K562 (cell line): Measurements from ENCODE around the gene MAD1L1. TPM values are rescaled to one million over a fixed set of nuclear protein-coding genes. Genes with fewer than 3 reads are reported as not detected.

ENCODE experiments used
- ATAC-seq: fragments of 200-7000 bp; cut with Tn5 transposase; 3 replicates; pipeline ENCODE4 v1.9.1; 2020; ENCODE audit warnings: moderate library complexity
- BruUV-seq: library from RNA; stranded (reverse); fragments of 400-500 nt; replicated peaks from 2 replicates; lab custom pipeline; 2021; lab: Mats Ljungman, UMichigan
- CTCF ChIA-PET: fragments of 300-600 bp; formaldehyde crosslinking; extraction: SDS; loops from one replicate; lab custom pipeline; 2021; ENCODE audit warnings: low intra/inter-chr PET ratio; lab: Yijun Ruan, JAX
- POLR2A ChIA-PET: fragments of 300-600, 350-650 bp; sonication (Branson Sonifier 250); formaldehyde crosslinking; extraction: SDS; loops from one replicate; lab custom pipeline; 2021; ENCODE audit warnings: antibody characterized with exemption, inconsistent platforms; lab: Yijun Ruan, JAX
- DNase-seq, 4 experiments: peaks; one replicate each; pipeline versions ENCODE4 v3.0.0 to v3.0.0-alpha.2; 2011 to 2018; ENCODE audit warnings: low spot score in 3 of 4, mixed read lengths in 3 of 4; ENCODE audit errors: extremely low read depth in 1 of 4
- FAIRE-seq: peaks from 2 replicates; lab custom pipeline; 2011; peaks lifted over from hg19 to GRCh38; lab: Jason Lieb, UNC
- H2AFZ ChIP-seq: 2 replicates; pipeline ENCODE4 v1.6.0; 2011; ENCODE audit warnings: low read depth, low read length, control low read depth, inconsistent platforms
- H3K27ac ChIP-seq: fragments of 200-600 bp; 3 replicates; pipeline ENCODE4 v1.8.0; 2011; ENCODE audit warnings: low read depth, mild to moderate bottlenecking, control low read depth, inconsistent platforms, low read length, moderate library complexity, mixed read lengths; ENCODE audit errors: extremely low read depth
- H3K27me3 ChIP-seq, 2 experiments: fragments of 300-600 bp in 1 of 2; 2 replicates in 1 of 2; 3 replicates in 1 of 2; pipeline versions ENCODE4 v1.6.0 to v1.8.0; 2011; ENCODE audit warnings: inconsistent platforms in 2 of 2, low read length in 2 of 2, mild to moderate bottlenecking in 1 of 2, mixed read lengths in 1 of 2, moderate library complexity in 1 of 2; ENCODE audit not compliant: control insufficient read depth in 2 of 2, insufficient read depth in 2 of 2
- H3K36me3 ChIP-seq: fragments of 300-600 bp; 3 replicates; pipeline ENCODE4 v1.8.0; 2011; ENCODE audit warnings: mild to moderate bottlenecking, low read length, inconsistent platforms; ENCODE audit not compliant: control insufficient read depth, insufficient read depth
- H3K4me1 ChIP-seq, 2 experiments: fragments of 200-600 bp in 1 of 2; replicated peaks in 1 of 2; 2 replicates in 1 of 2; 3 replicates in 1 of 2; pipeline versions ENCODE4 v1.5.1 to v1.8.0; 2011; ENCODE audit warnings: inconsistent platforms in 2 of 2, low read length in 2 of 2, mild to moderate bottlenecking in 1 of 2, mixed read lengths in 1 of 2, moderate library complexity in 1 of 2; ENCODE audit not compliant: control insufficient read depth in 2 of 2, insufficient read depth in 2 of 2
- H3K4me2 ChIP-seq: 2 replicates; pipeline ENCODE4 v1.6.1; 2011; ENCODE audit warnings: low read length, control low read depth, inconsistent platforms, mixed read lengths; ENCODE audit not compliant: insufficient read depth
- H3K4me3 ChIP-seq: fragments of 200-600 bp; sonication (generic), shearing (Covaris generic); 2 replicates; pipeline ENCODE4 v1.5.1; 2016; ENCODE audit warnings: control low read depth, inconsistent platforms
- H3K79me2 ChIP-seq: fragments of 200-600 bp; 3 replicates; pipeline ENCODE4 v1.8.0; 2011; ENCODE audit warnings: low read length, inconsistent platforms; ENCODE audit not compliant: control insufficient read depth, insufficient read depth
- H3K9ac ChIP-seq, 2 experiments: 2 replicates each; pipeline versions ENCODE4 v1.6.0 to v1.6.1; 2011; ENCODE audit warnings: low read depth in 2 of 2, low read length in 2 of 2, control low read depth in 1 of 2, inconsistent platforms in 1 of 2, mild to moderate bottlenecking in 1 of 2, mixed read lengths in 1 of 2; ENCODE audit not compliant: insufficient read depth in 1 of 2
- H3K9me1 ChIP-seq: one replicate; pipeline ENCODE4 v1.6.0; 2011; ENCODE audit warnings: inconsistent platforms, mild to moderate bottlenecking, low read length, moderate library complexity; ENCODE audit not compliant: control insufficient read depth, insufficient read depth
- H3K9me3 ChIP-seq: replicated peaks from 2 replicates; pipeline ENCODE4 v1.5.1; 2011; ENCODE audit warnings: low read depth, low read length, inconsistent platforms; ENCODE audit not compliant: control insufficient read depth, insufficient read depth
- H4K20me1 ChIP-seq: replicated peaks from 2 replicates; pipeline ENCODE4 v1.6.1; 2011; ENCODE audit warnings: low read length, inconsistent platforms, mixed read lengths; ENCODE audit not compliant: control insufficient read depth, insufficient read depth
- CREB1 ChIP-seq, 2 experiments: sonication (generic) in 1 of 2; formaldehyde crosslinking in 1 of 2; IDR thresholded peaks; 2 replicates each; pipeline versions ENCODE4 v1.6.1 to v1.8.0; 2012 to 2022; ENCODE audit warnings: inconsistent platforms in 1 of 2, mild to moderate bottlenecking in 1 of 2, missing genetic modification reagents in 1 of 2, moderate library complexity in 1 of 2
- DIDO1 ChIP-seq: fragments of 450-650 bp; IDR thresholded peaks from 2 replicates; pipeline ENCODE4 v1.6.1; 2016; ENCODE audit warnings: low read depth, missing biosample characterization, missing genetic modification characterization
- HDAC2 ChIP-seq: fragments of 450-650 bp; IDR thresholded peaks from 2 replicates; pipeline ENCODE4 v1.6.1; 2016; ENCODE audit warnings: mild to moderate bottlenecking
- HNRNPUL1 ChIP-seq: fragments of 200-400 bp; formaldehyde crosslinking; IDR thresholded peaks from 2 replicates; pipeline ENCODE4 v1.6.1; 2017; ENCODE audit warnings: low read length
- NR1H2 ChIP-seq: sonication (generic); formaldehyde crosslinking; IDR thresholded peaks from 2 replicates; pipeline ENCODE4 v1.4.0; 2020; ENCODE audit warnings: mild to moderate bottlenecking, missing genetic modification reagents
- RBM25 ChIP-seq: fragments of 200-400 bp; formaldehyde crosslinking; IDR thresholded peaks from 2 replicates; pipeline ENCODE4 v1.6.1; 2018; ENCODE audit warnings: low read length, low read depth, moderate library complexity; ENCODE audit not compliant: severe bottlenecking
- ZNF408 ChIP-seq: fragments of 250-450 bp; sonication (Bioruptor Pico); IDR thresholded peaks from 2 replicates; pipeline ENCODE4 v1.4.0; 2020; ENCODE audit warnings: low read depth, mild to moderate bottlenecking, moderate library complexity
- ZNF436 ChIP-seq: fragments of 250-450, 450-650 bp; sonication (Bioruptor Pico); formaldehyde crosslinking; IDR thresholded peaks from 2 replicates; pipeline ENCODE4 v1.7.0; 2020; ENCODE audit warnings: mild to moderate bottlenecking
- WGBS: fragments of 100-300 bp; shearing (Covaris generic); methylation state at CpG from one replicate; pipeline ENCODE4 v1.1.6; 2016; ENCODE audit warnings: low coverage, mixed read lengths; ENCODE audit not compliant: insufficient coverage; ENCODE audit errors: missing lambda C conversion rate; 5-methylcytosine and 5-hydroxymethylcytosine counted together
- in situ Hi-C: fragments of 300-500 bp; cut with MboI; formaldehyde crosslinking; loops from 4 replicates; pipeline ENCODE4 v1.15.0; 2018; ENCODE audit warnings: inconsistent platforms, mixed read lengths
- intact Hi-C: fragments of 100-400 bp; cut with micrococcal nuclease; formaldehyde crosslinking; loops from 2 replicates; pipeline ENCODE4 v1.14.2; 2022
- polyA plus RNA-seq, 8 experiments: library from polyadenylated mRNA; depleted of rRNA in 4 of 8; stranded (reverse) in 5 of 8; unstranded in 3 of 8; fragments of >200 nt; fragmentation: Nextera tagmentation in 2 of 8; fragmentation: Illumina TruSeq in 1 of 8; extraction: Ambion mirVana in 2 of 8; extraction: Trizol in 1 of 8; gene quantifications; 2 replicates each; pipeline versions ENCODE4 v1.2.1 to v1.2.3, GENCODE V29; 2011 to 2014; ENCODE audit warnings: inconsistent platforms in 1 of 8, missing spikeins in 1 of 8
- total RNA-seq, 7 experiments: library from RNA; depleted of rRNA in 6 of 7; stranded (reverse); fragments of >200 nt in 6 of 7; fragmentation: Illumina TruSeq in 2 of 7; extraction: Trizol in 2 of 7; gene quantifications; 2 replicates each; pipeline versions ENCODE4 v1.2.1 to v1.2.3, GENCODE V29; 2011 to 2021; ENCODE audit warnings: low replicate concordance in 1 of 7
- TF ChIP-seq, protein P1 (sequence below), 3 experiments: IDR thresholded peaks in 2 of 3; conservative IDR thresholded peaks in 1 of 3; 2 replicates each; pipeline ENCODE4 v1.5.1; 2011 to 2012; ENCODE audit warnings: low read length in 3 of 3, mild to moderate bottlenecking in 3 of 3, control low read depth in 2 of 3, improper control_type of control experiment in 1 of 3, inconsistent platforms in 1 of 3, low read depth in 1 of 3, mixed read lengths in 1 of 3, moderate library complexity in 1 of 3; ENCODE audit not compliant: insufficient read depth in 2 of 3

MAD1L1 gene
- total and polyA plus RNA-seq, 9 of the 15 experiments (the other 6 are each of a cell fraction or from before 2014, with no cell fraction given) = 1.7 to 89.7 (median 18.0) TPM

DNA sequence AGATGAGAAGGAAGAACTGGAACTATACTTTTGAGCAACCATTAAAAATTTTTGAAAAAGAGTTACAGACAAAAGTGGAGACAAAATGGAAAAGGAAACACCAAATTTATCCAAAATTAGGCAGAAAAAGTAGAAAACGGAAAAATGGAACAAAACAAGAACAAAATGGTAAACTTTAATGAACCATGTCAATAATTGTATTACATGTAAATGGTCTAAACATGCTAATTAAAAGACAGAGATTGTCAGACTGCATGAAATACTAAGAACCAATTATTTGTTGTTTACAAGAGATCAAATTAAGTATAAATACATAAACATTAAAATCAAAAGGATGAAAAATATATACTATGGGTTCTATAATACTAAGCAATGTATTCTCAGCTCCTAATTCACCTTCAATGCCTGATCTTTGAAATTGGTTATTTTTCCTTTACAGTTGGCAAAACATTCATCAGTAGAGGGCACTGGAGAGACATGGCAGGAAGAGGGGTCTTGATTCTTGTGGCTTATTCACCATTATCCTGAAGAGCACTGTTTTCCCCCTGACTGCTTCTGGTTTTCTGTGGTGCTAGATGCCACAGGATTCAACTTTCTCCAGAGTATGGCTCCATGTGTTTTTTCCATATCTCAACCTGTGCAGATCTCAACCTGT lies 437.7 kb downstream of the MAD1L1 start (continued):
- no peak for TF ChIP-seq CREB1 (IDR thresholded peaks at IDR 0.05)
- no peak for TF ChIP-seq CREB1 (CRISPR knock-in tag; IDR thresholded peaks at IDR 0.05)
- no peak for TF ChIP-seq NR1H2
- no peak for TF ChIP-seq ZNF436 (CRISPR knock-in tag)
- peak; percentile 85 for TF ChIP-seq RBM25
- TF ChIP-seq, protein P1, sequence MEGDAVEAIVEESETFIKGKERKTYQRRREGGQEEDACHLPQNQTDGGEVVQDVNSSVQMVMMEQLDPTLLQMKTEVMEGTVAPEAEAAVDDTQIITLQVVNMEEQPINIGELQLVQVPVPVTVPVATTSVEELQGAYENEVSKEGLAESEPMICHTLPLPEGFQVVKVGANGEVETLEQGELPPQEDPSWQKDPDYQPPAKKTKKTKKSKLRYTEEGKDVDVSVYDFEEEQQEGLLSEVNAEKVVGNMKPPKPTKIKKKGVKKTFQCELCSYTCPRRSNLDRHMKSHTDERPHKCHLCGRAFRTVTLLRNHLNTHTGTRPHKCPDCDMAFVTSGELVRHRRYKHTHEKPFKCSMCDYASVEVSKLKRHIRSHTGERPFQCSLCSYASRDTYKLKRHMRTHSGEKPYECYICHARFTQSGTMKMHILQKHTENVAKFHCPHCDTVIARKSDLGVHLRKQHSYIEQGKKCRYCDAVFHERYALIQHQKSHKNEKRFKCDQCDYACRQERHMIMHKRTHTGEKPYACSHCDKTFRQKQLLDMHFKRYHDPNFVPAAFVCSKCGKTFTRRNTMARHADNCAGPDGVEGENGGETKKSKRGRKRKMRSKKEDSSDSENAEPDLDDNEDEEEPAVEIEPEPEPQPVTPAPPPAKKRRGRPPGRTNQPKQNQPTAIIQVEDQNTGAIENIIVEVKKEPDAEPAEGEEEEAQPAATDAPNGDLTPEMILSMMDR (IDR thresholded peaks at IDR 0.05 in 2 of 3, conservative IDR thresholded peaks at IDR 0.05 in 1 of 3; ENCODE audit: insufficient read depth in 2 of 3, low read depth in 1 of 3, low read length in 3 of 3) = peak; percentile 48 to 58 (median 55)
- TF ChIP-seq DIDO1 (tag) = no peak

- H3K9ac ChIP-seq = no peak overlapping the region
- ATAC-seq = no peak
- intact Hi-C loops = no loop called here
- TF ChIP-seq ZNF408 (no peak), HDAC2 (no peak), HNRNPUL1 (no peak)
Observed at GRCh38 chr7:1787681-1788235, 445.0 kb downstream of the MAD1L1 start.

More at GRCh38 chr7:1787681-1788235, 445.0 kb downstream of the MAD1L1 start:
- Histone ChIP-seq H3K9me3 (no peaks in the 10 kb centered on the region), H3K27ac (no peak overlapping the region), H3K4me2 (no peak overlapping the region), H3K79me2 (no peaks in the 10 kb centered on the region), H3K9me1 (no peaks in the 10 kb centered on the region), H3K4me1 (no peaks in the 10 kb centered on the region; a peak in 1 of 5 replicates), H2AFZ (no peak overlapping the region), H4K20me1 (no peaks in the 10 kb centered on the region), H3K27me3 (peaks cover 0 to 9% of the 10 kb centered on the region in 2 experiments; a peak in 2 of 5 replicates), H3K4me3 (no peak overlapping the region), H3K36me3 (no peaks in the 10 kb centered on the region)
- FAIRE-seq (no peak), DNase-seq (no peak)
- in situ Hi-C loops = no loop called here
- POLR2A ChIA-PET = interaction anchor here (0.6 to 0.7 kb wide), 3 partner anchors 306 to 549 kb away, joined by 3 to 4 read pairs (median 3); partner anchors contain the start of gene NUDT1
- CTCF ChIA-PET = no interaction called here
- 18% methylated on average over 17 of the region's 18 CpGs for WGBS
- BruUV-seq = no TSS peak
